ENCODE data around the gene DMD.

The DMD gene

DNA sequence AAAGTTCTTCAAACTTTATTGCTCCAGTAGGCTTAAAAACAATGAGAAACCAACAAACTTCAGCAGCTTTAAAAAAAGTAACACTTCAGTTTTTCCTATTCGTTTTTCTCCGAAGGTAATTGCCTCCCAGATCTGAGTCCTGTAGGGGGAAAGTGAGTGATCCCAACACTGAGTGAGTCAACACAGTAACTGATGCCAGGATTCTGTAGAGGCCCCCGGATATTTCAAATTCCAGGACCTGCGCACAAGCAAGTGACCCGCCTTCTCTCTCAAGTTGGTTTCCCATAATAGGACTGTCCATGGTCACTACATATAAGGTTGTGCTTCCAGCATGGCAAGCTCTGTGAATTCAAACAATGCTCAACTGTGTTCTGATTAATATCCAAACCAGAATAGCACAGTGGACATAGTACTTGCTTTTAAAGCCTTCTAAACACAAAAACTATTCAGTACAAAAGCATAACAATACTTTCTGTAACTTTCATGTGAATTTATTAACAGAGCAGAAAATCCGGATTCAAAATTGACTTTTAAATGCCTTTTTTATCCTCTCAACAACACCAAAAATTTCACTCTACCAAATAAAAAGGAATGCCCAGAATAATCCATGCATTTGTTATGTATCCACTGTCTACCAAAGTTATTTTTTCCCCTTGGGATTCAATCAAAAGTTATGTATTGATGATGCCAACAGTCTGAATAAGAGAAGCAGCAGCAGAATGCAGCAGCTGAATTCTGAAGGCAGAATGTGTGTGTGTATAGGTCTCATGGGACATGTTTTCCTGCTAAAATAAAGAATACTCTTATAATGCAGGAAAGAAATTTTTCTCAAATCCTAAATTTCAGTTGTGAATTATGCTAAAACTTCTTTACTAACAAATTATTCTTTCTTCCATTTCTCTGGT is at the start of gene DMD:
TSS of gene DMD (minus strand) at position 194 of the 905 bp plus-strand sequence. CDS start 237 bp downstream, outside the sequence.
- TF ChIP-seq MYC (IDR thresholded peaks at IDR 0.05; ENCODE audit: low read depth, low read length) (no peak), POLR2A (IDR thresholded peaks at IDR 0.05; ENCODE audit: extremely low read depth, insufficient read length) (no peak)
- TF ChIP-seq, protein P1, sequence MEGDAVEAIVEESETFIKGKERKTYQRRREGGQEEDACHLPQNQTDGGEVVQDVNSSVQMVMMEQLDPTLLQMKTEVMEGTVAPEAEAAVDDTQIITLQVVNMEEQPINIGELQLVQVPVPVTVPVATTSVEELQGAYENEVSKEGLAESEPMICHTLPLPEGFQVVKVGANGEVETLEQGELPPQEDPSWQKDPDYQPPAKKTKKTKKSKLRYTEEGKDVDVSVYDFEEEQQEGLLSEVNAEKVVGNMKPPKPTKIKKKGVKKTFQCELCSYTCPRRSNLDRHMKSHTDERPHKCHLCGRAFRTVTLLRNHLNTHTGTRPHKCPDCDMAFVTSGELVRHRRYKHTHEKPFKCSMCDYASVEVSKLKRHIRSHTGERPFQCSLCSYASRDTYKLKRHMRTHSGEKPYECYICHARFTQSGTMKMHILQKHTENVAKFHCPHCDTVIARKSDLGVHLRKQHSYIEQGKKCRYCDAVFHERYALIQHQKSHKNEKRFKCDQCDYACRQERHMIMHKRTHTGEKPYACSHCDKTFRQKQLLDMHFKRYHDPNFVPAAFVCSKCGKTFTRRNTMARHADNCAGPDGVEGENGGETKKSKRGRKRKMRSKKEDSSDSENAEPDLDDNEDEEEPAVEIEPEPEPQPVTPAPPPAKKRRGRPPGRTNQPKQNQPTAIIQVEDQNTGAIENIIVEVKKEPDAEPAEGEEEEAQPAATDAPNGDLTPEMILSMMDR (IDR thresholded peaks at IDR 0.05; ENCODE audit: low read depth, low read length), result no peak
- TF ChIP-seq, protein P2, sequence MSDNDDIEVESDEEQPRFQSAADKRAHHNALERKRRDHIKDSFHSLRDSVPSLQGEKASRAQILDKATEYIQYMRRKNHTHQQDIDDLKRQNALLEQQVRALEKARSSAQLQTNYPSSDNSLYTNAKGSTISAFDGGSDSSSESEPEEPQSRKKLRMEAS (IDR thresholded peaks at IDR 0.05; ENCODE audit: low read depth, low read length), result no peak
- no peak for DNase-seq (ENCODE audit: low read depth)
- no peak within 1 kb of the TSS for H3K4me3 ChIP-seq (ENCODE audit: low read depth, low read length)

DNA sequence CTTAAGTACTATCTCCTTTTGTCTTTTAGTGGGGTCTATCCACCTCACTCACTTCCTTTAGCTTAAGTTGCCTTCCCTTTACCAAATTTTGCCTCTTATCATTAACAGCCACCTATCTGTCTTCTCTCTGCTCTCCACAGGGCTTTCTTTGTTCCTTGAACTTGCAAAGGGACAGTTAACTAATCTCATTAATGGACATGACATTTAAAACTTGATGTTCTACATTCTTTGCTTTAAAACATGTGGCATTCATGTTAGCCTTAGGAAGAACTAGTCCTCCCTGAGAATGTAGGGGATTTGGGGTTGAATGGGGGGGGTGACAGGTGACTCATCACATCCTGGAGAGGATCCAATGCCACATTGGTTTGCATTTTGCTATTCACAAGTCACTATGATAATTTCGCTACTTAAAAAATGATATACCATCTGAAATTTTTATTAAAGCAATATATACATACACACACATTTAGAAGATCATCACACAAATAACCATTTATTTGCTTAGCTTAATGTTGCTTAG is 41.0 kb upstream of the DMD start:
- TF ChIP-seq POLR2A (IDR thresholded peaks at IDR 0.05; ENCODE audit: extremely low read depth, insufficient read length), result no peak
- TF ChIP-seq, protein P1 (IDR thresholded peaks at IDR 0.05; ENCODE audit: low read depth, low read length), result no peak
- TF ChIP-seq, protein P2 (IDR thresholded peaks at IDR 0.05; ENCODE audit: low read depth, low read length), result no peak
- TF ChIP-seq MYC (IDR thresholded peaks at IDR 0.05; ENCODE audit: low read depth, low read length), result no peak
- peak; percentile 0 for DNase-seq (ENCODE audit: low read depth)
- H3K4me3 ChIP-seq (ENCODE audit: low read depth, low read length), result no peak overlapping the region

DNA sequence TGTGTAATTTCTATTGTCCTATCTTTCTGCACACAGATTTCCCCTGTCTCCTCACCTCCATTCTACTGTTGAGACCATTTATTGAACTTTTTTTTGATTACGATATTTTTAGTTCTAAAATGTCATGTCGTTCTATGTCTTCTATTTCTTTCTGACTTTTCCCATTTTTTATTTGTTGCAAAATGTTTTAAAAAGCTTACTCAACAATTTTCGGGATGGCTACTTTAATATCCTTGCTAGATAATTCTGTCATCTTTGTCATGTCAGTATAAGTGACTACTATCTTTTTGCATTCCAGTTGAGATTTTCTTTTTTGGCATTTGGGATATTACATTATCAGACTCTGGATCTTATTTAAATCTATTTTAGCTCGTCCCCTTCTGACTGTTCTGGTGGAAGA is 7.5 kb upstream of the DMD start:
- TF ChIP-seq, protein P2 (IDR thresholded peaks at IDR 0.05; ENCODE audit: low read depth, low read length), result no peak
- TF ChIP-seq, protein P1 (IDR thresholded peaks at IDR 0.05; ENCODE audit: low read depth, low read length), result no peak
- TF ChIP-seq POLR2A (IDR thresholded peaks at IDR 0.05; ENCODE audit: extremely low read depth, insufficient read length), result no peak
- TF ChIP-seq MYC (IDR thresholded peaks at IDR 0.05; ENCODE audit: low read depth, low read length), result no peak
- no peak for DNase-seq (ENCODE audit: low read depth)
- H3K4me3 ChIP-seq (ENCODE audit: low read depth, low read length), result no peak overlapping the region

DNA sequence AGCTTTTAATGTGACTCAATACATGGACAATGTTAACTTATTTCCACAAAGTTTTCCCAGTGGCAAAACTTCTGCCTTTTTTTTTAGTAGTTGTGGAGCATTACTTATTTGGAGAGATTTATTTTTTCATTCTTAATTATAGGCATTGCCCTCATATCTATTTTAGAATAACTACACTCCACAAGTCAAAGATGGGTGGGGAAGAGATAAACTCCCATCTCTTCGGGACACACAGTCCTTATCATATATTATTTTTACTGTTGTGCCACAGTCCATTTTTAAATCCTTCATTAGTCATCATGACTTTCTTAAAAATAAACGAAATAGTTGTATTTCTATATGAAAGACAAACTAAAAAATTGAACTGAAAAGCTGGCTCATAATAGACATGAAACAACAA is 1.2 kb downstream of the DMD start:
- no peak overlapping the region for H3K4me3 ChIP-seq (ENCODE audit: low read depth, low read length)
- no peak for DNase-seq (ENCODE audit: low read depth)
- TF ChIP-seq, protein P2 (IDR thresholded peaks at IDR 0.05; ENCODE audit: low read depth, low read length), result no peak
- TF ChIP-seq POLR2A (IDR thresholded peaks at IDR 0.05; ENCODE audit: extremely low read depth, insufficient read length), result no peak

DNA sequence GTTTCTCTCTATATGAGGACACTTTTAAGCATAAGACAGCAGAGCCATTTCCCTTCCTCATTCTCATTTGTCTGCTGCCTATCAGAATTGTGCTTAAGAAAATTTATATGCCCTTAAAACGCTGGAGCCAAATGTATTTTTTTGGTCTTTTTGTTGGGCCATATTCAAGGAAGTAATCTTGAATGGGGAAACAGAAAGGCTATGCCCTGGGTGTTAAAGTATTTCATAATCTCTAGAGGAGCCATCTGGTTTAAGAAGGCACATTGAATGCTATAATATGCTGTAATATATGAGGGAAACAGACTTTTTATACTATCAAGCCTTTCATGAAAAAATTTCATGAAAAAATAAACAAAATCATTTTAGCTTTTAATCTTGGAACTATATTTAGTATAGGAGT is 4.3 kb downstream of the DMD start:
- TF ChIP-seq, protein P2 (IDR thresholded peaks at IDR 0.05; ENCODE audit: low read depth, low read length), result no peak
- TF ChIP-seq POLR2A (IDR thresholded peaks at IDR 0.05; ENCODE audit: extremely low read depth, insufficient read length), result no peak
- TF ChIP-seq, protein P1 (IDR thresholded peaks at IDR 0.05; ENCODE audit: low read depth, low read length), result no peak
- no peak for TF ChIP-seq MYC (IDR thresholded peaks at IDR 0.05; ENCODE audit: low read depth, low read length)
- DNase-seq (ENCODE audit: low read depth), result no peak
- no peak overlapping the region for H3K4me3 ChIP-seq (ENCODE audit: low read depth, low read length)

DNA sequence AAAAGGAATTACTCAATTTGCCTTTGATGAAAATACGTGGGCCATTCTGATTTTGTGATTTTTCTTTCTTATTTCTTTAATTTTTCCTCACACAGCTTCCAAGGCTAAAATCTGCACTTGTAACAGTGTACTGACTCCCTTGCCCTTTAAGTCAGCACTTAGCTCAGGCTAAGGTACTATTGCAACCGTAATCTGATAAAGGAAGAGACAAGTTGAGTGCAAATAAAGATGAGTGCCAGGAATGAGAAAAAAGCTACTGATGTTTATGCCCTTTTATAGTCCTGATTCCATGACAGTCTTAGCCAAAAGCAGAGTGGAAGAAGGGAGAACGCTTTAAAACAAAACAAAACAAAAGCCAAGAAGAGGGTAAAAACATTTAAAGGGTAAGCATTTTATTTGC is 6.0 kb downstream of the DMD start:
- DNase-seq (ENCODE audit: low read depth), result no peak
- H3K4me3 ChIP-seq (ENCODE audit: low read depth, low read length), result no peak overlapping the region
- no peak for TF ChIP-seq POLR2A (IDR thresholded peaks at IDR 0.05; ENCODE audit: extremely low read depth, insufficient read length)
- TF ChIP-seq, protein P2 (IDR thresholded peaks at IDR 0.05; ENCODE audit: low read depth, low read length), result no peak
- TF ChIP-seq, protein P1 (IDR thresholded peaks at IDR 0.05; ENCODE audit: low read depth, low read length), result no peak
- TF ChIP-seq MYC (IDR thresholded peaks at IDR 0.05; ENCODE audit: low read depth, low read length), result no peak

All from NB4 (cell line).